ENCODE data around the gene TTC38. TPM values are rescaled to one million over a fixed set of nuclear protein-coding genes. Genes with fewer than 3 reads are reported as not detected.

Gene TTC38
- total and polyA plus RNA-seq, 4 donors = 14.8 to 33.9 (median 28.6) TPM

- Histone ChIP-seq H3K4me3 (no peak overlapping the region), H3K9ac (ENCODE audit: insufficient read depth in 1 of 2, low read length in 2 of 2) (no peak overlapping the region), H3K36me3 (ENCODE audit: control insufficient read depth in 4 of 4, insufficient read depth in 4 of 4, low read length in 4 of 4) (peaks cover 10 to 23% (median 17%) of the 10 kb centered on the region in 4 donors), H3K9me3 (ENCODE audit: control insufficient read depth in 4 of 4, insufficient read depth in 3 of 4, low read length in 3 of 4) (no peaks in the 10 kb centered on the region), H3K4me1 (ENCODE audit: control insufficient read depth in 5 of 5, insufficient read depth in 5 of 5, low read length in 5 of 5) (no peaks in the 10 kb centered on the region), H3K27ac (ENCODE audit: low read depth in 1 of 2, low read length in 1 of 2) (no peak overlapping the region), H3K27me3 (ENCODE audit: control insufficient read depth in 3 of 3, insufficient read depth in 3 of 3, low read length in 2 of 3) (no peaks in the 10 kb centered on the region)
- TF ChIP-seq CTCF (IDR thresholded peaks at IDR 0.05; ENCODE audit: control extremely low read depth, extremely low read depth) = no peak
- WGBS, 2 donors = 89 to 93% methylated on average over 23 of the region's 23 CpGs
- ATAC-seq (ENCODE audit: insufficient read depth, low FRiP score) = no peak
- DNase-seq = no peak
These were observed 43.5 kb upstream of the TTC38 start for GRCh38 chr22:46224044-46224897.

- Histone ChIP-seq H3K27ac (ENCODE audit: low read depth in 1 of 2, low read length in 1 of 2) (no peak overlapping the region), H3K9me3 (ENCODE audit: control insufficient read depth in 4 of 4, insufficient read depth in 3 of 4, low read length in 3 of 4) (no peaks in the 10 kb centered on the region), H3K4me3 (no peak overlapping the region), H3K36me3 (ENCODE audit: control insufficient read depth in 4 of 4, insufficient read depth in 4 of 4, low read length in 4 of 4) (peaks cover 3 to 19% (median 14%) of the 10 kb centered on the region in 4 donors), H3K9ac (ENCODE audit: insufficient read depth in 1 of 2, low read length in 2 of 2) (no peak overlapping the region), H3K27me3 (ENCODE audit: control insufficient read depth in 3 of 3, insufficient read depth in 3 of 3, low read length in 2 of 3) (no peaks in the 10 kb centered on the region), H3K4me1 (ENCODE audit: control insufficient read depth in 5 of 5, insufficient read depth in 5 of 5, low read length in 5 of 5) (no peaks in the 10 kb centered on the region)
- no peak for TF ChIP-seq CTCF (IDR thresholded peaks at IDR 0.05; ENCODE audit: control extremely low read depth, extremely low read depth)
- DNase-seq (no peak), ATAC-seq (ENCODE audit: insufficient read depth, low FRiP score) (no peak)
- WGBS, 2 donors = 88% methylated on average over 10 of the region's 10 CpGs
These were observed 42.9 kb upstream of the TTC38 start for GRCh38 chr22:46224898-46225290.

GRCh38 chr22:46225631-46226030 is 42.2 kb upstream of the TTC38 start:
- no peak overlapping the region for H3K27ac ChIP-seq (ENCODE audit: low read depth in 1 of 2, low read length in 1 of 2)
- DNase-seq (no peak), ATAC-seq (ENCODE audit: insufficient read depth, low FRiP score) (no peak)
- no peaks in the 10 kb centered on the region for H3K4me1 ChIP-seq (ENCODE audit: control insufficient read depth in 5 of 5, insufficient read depth in 5 of 5, low read length in 5 of 5)
- 87 to 100% methylated on average over 7 of the region's 7 CpGs for WGBS, 2 donors
- no peaks in the 10 kb centered on the region for H3K27me3 ChIP-seq (ENCODE audit: control insufficient read depth in 3 of 3, insufficient read depth in 3 of 3, low read length in 2 of 3)
- no peaks in the 10 kb centered on the region for H3K9me3 ChIP-seq (ENCODE audit: control insufficient read depth in 4 of 4, insufficient read depth in 3 of 4, low read length in 3 of 4)
- H3K4me3 ChIP-seq = no peak overlapping the region
- no peak overlapping the region for H3K9ac ChIP-seq (ENCODE audit: insufficient read depth in 1 of 2, low read length in 2 of 2)
- no peak for TF ChIP-seq CTCF (IDR thresholded peaks at IDR 0.05; ENCODE audit: control extremely low read depth, extremely low read depth)
- H3K36me3 ChIP-seq (ENCODE audit: control insufficient read depth in 4 of 4, insufficient read depth in 4 of 4, low read length in 4 of 4) = peaks cover 2 to 17% (median 11%) of the 10 kb centered on the region in 4 donors

Measured in lung (tissue), 12 donors.